ENCODE measurements around the gene NUDC. TPM values are rescaled to one million over a fixed set of nuclear protein-coding genes. Genes with fewer than 3 reads are reported as not detected.
A peak's percentile ranks its signal among the peaks of the same experiment; 100 is the strongest.

The NUDC gene
- total and polyA plus RNA-seq, 2 of the 13 experiments (the other 11 are each of a cell fraction or from before 2014, with no cell fraction given) = 34.7 to 104 TPM

GRCh38 chr1:26910343-26911160, 11.0 kb upstream of the NUDC start (continued):
- peak; percentile 82; the same call in 1 of the 2 replicates for TF ChIP-seq ZBTB7B (CRISPR knock-in tag; IDR thresholded peaks at IDR 0.05)
- 0 out of 2 replicates have a peak, but pooled peaks have one; percentile 46 for TF ChIP-seq RBAK (CRISPR knock-in tag; IDR thresholded peaks at IDR 0.05)
- TF ChIP-seq CBX5 (CRISPR knock-in tag; IDR thresholded peaks at IDR 0.05; ENCODE audit: borderline replicate concordance) = peak; percentile 12; the same call in 1 of the 2 replicates
- no peak for TF ChIP-seq ZNF83 (CRISPR knock-in tag; IDR thresholded peaks at IDR 0.05; ENCODE audit: borderline replicate concordance)
- no peak for TF ChIP-seq HES4 (CRISPR knock-in tag; IDR thresholded peaks at IDR 0.05; ENCODE audit: borderline replicate concordance)
- TF ChIP-seq KLF12 (CRISPR knock-in tag; IDR thresholded peaks at IDR 0.05; ENCODE audit: borderline replicate concordance) = no peak; the same call in 1 of the 2 replicates
- TF ChIP-seq ZBTB40 (IDR thresholded peaks at IDR 0.05) = no peak
- 0 out of 2 replicates have a peak, but pooled peaks have one; percentile 59 for TF ChIP-seq ZBTB40 (CRISPR knock-in tag; IDR thresholded peaks at IDR 0.05)
- TF ChIP-seq ZKSCAN5 (CRISPR knock-in tag; IDR thresholded peaks at IDR 0.05) = no peak
- TF ChIP-seq ZFP62 (CRISPR knock-in tag; IDR thresholded peaks at IDR 0.05) = no peak
- TF ChIP-seq NCOA2 (CRISPR knock-in tag; IDR thresholded peaks at IDR 0.05) = peak; percentile 97
- TF ChIP-seq ZBTB39 (CRISPR knock-in tag; IDR thresholded peaks at IDR 0.05) = peak; percentile 21; the same call in 1 of the 2 replicates
- TF ChIP-seq DNMT1 (CRISPR knock-in tag; IDR thresholded peaks at IDR 0.05) = peak; percentile 38; the same call in 1 of the 2 replicates
- no peak for TF ChIP-seq ZNF10 (CRISPR knock-in tag; IDR thresholded peaks at IDR 0.05; ENCODE audit: borderline replicate concordance, low read depth)

Measured in HepG2 (cell line).